ENCODE data around the gene GRIN2B.

GRIN2B gene

DNA sequence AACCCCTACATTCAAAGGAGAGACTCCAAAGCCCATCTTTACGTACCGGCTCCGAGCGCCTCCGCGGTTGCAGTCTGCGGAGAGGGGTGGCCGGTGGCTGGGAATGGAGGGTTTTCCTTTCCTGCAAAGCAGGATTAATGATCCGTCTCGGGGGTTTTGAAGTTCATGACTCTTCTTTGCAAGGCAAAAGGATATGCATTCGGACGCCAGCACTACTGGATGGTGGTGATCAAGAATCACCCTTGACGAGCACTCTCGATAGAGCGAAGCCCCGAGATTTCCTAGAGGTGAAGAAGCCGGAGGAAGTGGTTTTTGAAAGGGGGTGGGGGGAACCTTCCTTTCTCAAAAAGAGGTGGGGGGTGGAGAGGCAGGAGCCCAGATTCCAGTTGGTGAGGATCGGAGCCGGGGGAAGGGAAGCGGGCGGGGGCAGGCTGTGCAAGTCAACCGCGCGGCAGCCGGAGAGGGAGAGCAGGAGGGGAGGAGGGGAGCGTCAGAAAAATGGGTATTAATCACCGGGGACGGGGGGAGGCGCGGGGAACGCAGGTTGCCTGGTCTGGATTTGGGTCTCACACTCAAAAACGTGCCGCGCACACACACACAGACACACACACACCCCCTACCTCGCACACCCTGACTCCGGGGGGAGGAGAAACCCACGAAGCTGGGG, at the start of gene GRIN2B:
TSS of gene GRIN2B (minus strand) at position 307 of the 667 bp plus-strand sequence. CDS start 115,394 bp downstream, outside the sequence.
- DNase-seq, result no peak

GRCh38 chr12:14026537-14026936, 45.1 kb upstream of the GRIN2B start:
- DNase-seq, result no peak

- no peak for DNase-seq
These were observed 43.2 kb upstream of the GRIN2B start for GRCh38 chr12:14024591-14024990.

- no peak for DNase-seq
These were observed 36.7 kb upstream of the GRIN2B start for GRCh38 chr12:14018080-14018479.

GRCh38 chr12:14010989-14011388, 29.6 kb upstream of the GRIN2B start:
- DNase-seq, result no peak

GRCh38 chr12:14007639-14008038, 26.2 kb upstream of the GRIN2B start:
- DNase-seq, result no peak

DNA sequence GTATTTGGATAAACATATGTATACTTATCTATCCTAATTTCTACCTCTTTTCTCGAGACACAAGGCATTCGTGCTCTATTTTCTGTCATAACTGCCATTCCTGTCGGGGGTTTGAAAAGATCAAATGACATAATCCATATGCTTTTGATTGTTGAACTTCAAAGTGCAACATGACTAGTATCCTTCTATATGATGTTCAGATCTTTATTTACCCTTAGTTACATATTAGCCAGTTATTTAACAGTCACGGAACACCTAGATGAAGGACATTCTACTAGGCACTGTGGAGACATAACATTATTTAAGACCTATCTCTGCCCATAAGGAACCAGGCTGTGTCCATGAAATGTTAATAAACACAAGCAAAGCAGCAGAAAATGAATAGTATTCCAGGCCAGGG, 11.2 kb upstream of the GRIN2B start:
- no peak for DNase-seq

DNA sequence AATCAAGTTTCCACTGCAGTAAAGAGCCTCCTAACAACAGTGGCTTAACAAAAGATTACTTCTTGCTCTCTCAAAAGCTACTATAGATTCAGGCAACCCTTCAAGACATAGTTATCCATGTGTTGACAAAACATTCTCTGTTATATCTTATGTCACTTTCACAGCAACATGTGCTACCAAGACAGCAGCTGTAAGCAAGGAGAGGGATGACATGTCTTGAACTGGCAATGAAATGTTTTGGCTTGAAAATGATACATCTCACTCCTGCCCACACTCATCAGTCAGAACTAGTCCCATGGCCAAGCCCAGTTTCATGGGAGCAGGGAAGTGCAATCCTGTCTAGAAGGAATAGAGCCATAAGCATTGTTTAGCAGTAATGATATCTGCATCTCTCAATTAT, 10.7 kb upstream of the GRIN2B start:
- no peak for DNase-seq

DNA sequence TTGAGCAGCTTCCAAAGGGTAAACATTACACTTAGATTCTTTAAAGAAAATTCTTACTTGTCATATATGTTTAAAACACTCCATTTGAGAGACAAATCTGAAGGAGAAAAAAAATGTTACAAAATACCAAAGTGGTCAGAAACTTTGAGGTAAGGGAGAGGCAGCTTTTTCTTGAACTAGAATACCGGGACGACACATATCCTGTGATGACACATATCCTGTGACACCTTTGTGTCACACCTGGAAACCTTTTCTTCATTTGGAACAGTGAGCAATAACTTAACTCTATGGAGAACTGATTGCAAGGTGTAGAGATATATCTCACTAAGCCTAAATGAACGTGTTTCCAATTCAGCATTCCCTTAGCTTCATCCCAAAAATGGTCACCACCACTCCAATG, 4.6 kb upstream of the GRIN2B start:
- DNase-seq, result no peak

GRCh38 chr12:13981990-13982389, 588 bp upstream of the GRIN2B start:
- DNase-seq, result no peak

DNA sequence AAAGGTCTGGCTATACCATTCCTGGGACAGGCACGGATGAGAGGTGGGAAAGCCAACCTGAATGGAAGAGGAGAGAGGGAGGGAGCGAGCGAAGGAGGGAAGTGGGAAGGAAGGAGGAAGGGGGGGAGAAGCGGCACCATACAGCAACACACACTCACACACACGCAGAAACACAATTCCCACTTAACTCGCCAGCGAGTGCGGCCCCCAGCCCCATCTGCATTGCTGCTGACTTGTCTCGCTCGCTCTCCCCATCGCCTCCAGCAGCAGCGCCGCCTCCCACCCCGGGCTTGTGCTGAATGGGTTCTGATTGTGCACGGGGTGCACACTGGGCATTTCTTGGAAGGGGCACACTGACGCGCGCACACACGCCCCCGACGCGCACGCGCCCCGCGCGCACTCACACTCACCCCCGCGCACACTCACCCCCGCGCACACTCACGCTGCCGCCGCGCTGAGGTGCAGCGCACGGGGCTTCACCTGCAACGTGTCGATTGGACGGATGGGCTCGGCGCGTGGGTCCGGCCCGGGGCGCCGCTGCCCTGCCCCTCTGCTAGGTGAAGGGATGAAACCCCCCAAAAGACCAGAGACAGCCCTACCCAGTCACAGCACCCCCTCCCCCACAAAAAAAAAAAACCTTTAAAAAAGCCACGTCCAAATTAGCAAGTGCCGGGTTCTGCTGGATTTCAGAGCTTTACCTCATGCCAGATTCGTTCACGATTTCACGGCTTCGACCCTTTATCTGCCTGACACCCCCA, 685 bp downstream of the GRIN2B start:
- DNase-seq, result no peak

DNA sequence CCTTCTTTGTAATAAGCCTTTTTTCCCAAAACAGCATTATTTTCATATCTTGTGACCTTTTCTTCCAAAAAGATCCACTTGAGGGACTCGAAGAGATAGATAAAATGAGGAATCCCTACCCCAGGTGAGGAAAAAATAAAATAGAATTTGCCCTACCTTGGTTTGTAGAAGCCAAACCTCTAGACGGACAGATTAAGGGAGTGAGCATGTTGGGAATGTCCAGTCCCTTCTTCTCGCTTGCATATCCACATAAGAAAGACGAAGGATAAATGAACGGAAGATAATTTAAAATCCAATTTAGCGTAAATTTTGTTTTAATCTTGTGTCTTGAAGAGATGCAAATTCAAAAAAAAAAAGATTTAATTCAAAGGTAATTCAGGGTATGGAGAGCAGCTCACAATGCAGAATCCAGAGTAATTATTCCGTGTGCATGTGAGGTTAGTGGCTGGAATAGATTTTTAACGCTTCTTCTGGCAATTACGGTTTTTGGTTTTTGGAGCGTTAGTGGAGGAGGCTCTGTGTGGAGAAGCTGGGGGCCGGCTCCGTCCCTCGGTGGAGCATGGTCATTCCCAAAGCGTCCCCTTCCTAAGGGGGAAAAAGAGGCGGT, 1.5 kb downstream of the GRIN2B start:
- DNase-seq, result no peak

DNA sequence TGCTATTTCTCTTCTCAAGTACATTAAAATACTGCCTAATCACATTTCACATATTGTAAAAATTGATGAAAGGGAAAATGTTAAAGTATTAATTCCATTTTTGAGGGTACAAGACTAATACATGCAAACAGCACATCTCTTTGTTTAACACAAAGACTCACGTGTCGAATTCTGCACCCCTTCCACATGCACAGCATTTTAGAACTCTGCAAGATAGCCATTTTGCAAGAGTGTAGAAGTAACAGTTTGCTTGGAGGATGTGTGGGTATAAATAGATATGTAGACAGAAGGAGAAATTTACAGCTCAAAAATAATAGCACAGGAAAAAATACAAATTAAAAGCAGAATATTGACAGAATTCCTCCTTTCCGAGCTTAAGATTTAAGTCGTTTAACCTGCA, 2.5 kb downstream of the GRIN2B start:
- DNase-seq, result no peak

DNA sequence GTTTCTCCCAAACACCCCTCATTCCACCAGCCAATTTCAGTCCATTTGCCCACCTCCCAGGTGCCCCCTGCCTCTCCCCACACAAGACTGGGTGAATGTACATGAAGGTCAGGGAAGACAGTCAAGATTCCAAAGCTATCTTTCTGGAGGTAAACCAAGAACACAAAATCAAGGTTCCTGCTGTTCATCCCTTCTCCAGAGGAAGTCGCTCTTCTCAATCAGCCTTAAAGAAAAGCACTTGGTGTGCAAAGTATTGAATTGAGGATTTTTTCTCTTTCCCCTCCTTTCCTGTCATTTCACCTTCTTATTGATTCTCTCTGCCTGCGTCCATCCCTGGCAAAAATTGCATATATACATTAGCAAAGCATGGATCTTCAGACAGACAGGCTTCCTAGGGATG, 4.5 kb downstream of the GRIN2B start:
- no peak for DNase-seq

DNA sequence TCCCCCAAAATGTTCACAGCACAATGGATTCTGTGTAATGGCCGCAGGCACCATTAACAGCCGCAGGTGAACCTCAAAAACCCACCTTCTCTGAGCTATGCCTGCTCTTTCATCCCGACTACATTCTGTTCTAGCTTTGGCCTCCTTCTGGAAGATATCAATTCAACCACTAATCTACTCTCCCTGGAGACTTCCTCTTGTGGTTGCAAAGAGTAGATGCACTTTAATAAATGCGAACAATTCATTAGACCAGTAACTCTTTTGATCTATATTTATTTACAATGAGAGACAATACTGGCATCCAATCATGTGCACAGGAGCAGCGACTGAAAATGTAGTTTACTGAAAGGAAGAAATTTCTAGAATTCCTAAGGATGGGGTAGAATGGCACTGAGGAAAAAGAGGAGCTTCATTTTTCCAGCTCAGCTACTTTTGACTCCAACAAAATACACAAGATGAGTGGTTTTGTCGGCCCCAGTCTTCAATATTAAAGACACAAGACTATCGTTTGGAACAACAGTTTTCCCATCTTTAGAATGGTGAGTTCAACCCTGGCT, 5.3 kb downstream of the GRIN2B start:
- no peak for DNase-seq

DNA sequence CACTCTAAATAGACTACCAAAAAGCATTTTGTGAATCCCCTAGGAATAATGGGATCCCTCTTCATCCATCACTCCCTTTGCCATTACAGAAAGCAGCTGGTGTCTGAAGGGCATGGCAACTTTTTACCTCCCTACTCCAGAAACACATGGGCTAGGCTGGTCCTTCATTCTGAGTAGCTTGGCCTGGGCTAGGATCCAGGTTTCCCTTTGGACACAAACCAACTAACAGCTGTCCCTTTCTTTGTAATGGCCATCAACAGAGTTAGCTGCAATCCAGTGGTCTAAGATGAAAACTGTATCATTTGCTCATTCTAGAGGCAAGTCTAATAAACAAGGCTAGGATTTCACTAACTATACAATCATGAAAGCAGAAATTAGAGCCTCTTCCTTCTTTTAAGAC, 7.4 kb downstream of the GRIN2B start:
- no peak for DNase-seq

GRCh38 chr12:13970803-13971202, 10.6 kb downstream of the GRIN2B start:
- no peak for DNase-seq

GRCh38 chr12:13968281-13968680, 13.1 kb downstream of the GRIN2B start:
- no peak for DNase-seq

DNA sequence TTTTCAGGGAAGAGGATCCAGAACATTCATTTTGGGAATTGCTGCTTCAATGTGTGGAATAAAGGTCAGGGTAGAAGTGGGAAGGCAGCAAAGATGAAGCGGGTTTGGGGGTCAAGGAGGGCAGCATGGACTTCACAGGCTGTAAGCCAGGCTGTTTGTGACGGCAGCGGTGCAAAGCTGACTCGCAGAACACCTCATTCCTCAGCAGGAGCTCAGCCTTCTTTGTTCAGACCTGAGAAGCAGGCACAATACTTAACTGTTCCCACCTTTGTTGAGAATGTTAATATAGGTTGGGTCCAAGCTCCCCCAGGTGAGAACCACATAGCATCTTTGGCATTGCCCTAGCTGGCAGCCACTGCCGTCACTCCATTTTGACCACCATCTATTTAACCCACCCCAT, 16.7 kb downstream of the GRIN2B start:
- DNase-seq, result no peak

GRCh38 chr12:13962699-13963098, 18.7 kb downstream of the GRIN2B start:
- no peak for DNase-seq

- no peak for DNase-seq
These were observed 19.4 kb downstream of the GRIN2B start for GRCh38 chr12:13961971-13962370.

DNA sequence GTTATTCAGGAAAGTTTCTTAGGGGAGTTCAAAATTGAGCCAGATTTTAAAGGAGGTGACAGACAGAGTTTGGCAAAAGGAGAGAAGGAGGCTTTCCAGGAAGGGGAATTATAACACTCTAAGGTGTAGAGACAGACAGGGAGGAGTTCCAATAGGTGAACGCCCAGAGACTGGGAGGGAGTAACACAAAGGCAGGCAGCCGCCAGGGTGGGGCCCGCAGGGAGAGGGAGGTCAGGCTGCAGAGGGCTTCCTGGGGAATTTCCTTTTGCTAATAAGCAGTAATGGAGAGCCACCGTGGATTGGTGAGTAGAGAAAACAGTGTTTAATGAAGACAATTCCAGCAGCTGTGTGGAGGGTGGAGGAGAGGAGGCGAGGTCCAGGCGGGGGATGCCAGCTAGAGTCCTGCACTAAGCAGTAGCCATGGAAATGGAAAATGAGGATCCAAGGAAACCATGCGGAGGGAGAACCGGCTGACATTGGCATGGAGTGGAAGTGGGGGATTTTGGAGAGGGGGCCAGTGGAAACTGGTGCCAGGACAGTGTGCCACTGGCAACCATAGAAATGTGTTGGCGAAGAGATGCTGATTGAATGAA, 22.2 kb downstream of the GRIN2B start:
- DNase-seq, result no peak

GRCh38 chr12:13957576-13957975, 23.8 kb downstream of the GRIN2B start:
- no peak for DNase-seq

All from hematopoietic multipotent progenitor cell treated with erythropoietin and hydrocortisone succinate and interleukin-3 and kit ligand, for 8 days (in vitro differentiated cells).